Skeletal muscle cell (primary cell): ENCODE results near the gene RNF213.
"Not testable (repeated sequence)": the region's sequence is repeated elsewhere in the genome, so short reads cannot be mapped to it uniquely, and the experiment has no call there.

Source experiments
- DNase-seq: peaks from one replicate; pipeline ENCODE4 v3.0.0-alpha.2; 2010; ENCODE audit warnings: low read depth
- H3K4me3 ChIP-seq: 2 replicates; pipeline ENCODE4 v1.5.1; 2011; ENCODE audit warnings: low read depth, mild to moderate bottlenecking, control low read depth, low read length, moderate library complexity

RNF213 gene

GRCh38 chr17:80285237-80285920, 24.7 kb downstream of the RNF213 start:
- no peak for DNase-seq
- no peak overlapping the region for H3K4me3 ChIP-seq

- DNase-seq = no peak
- H3K4me3 ChIP-seq = no peak overlapping the region
These were observed 25.9 kb downstream of the RNF213 start for GRCh38 chr17:80286638-80286960.

- H3K4me3 ChIP-seq = no peak overlapping the region
- no peak for DNase-seq
These were observed 26.4 kb downstream of the RNF213 start for GRCh38 chr17:80287038-80287437.

- H3K4me3 ChIP-seq = no peak overlapping the region
- no peak for DNase-seq
These were observed 27.3 kb downstream of the RNF213 start for GRCh38 chr17:80287806-80288567.

- no peak for DNase-seq
- H3K4me3 ChIP-seq = no peak overlapping the region
These were observed 29.0 kb downstream of the RNF213 start for GRCh38 chr17:80289616-80290015.

GRCh38 chr17:80290156-80290555, 29.5 kb downstream of the RNF213 start:
- DNase-seq = no peak
- no peak overlapping the region for H3K4me3 ChIP-seq

GRCh38 chr17:80291260-80291659, 30.6 kb downstream of the RNF213 start:
- no peak overlapping the region for H3K4me3 ChIP-seq
- DNase-seq = no peak

GRCh38 chr17:80291691-80292487, 31.2 kb downstream of the RNF213 start:
- H3K4me3 ChIP-seq = no peak overlapping the region
- no peak for DNase-seq

- no peak overlapping the region for H3K4me3 ChIP-seq
- no peak for DNase-seq
These were observed 31.9 kb downstream of the RNF213 start for GRCh38 chr17:80292521-80292971.

- DNase-seq = no peak
- no peak overlapping the region for H3K4me3 ChIP-seq
These were observed 33.6 kb downstream of the RNF213 start for GRCh38 chr17:80294210-80294609.

- DNase-seq = no peak
- H3K4me3 ChIP-seq = no peak overlapping the region
These were observed 34.0 kb downstream of the RNF213 start for GRCh38 chr17:80294653-80295052.

GRCh38 chr17:80295146-80295545, 34.5 kb downstream of the RNF213 start:
- no peak overlapping the region for H3K4me3 ChIP-seq
- no peak for DNase-seq

GRCh38 chr17:80295559-80295958, 34.9 kb downstream of the RNF213 start:
- DNase-seq = no peak
- H3K4me3 ChIP-seq = no peak overlapping the region

GRCh38 chr17:80296221-80296620, 35.6 kb downstream of the RNF213 start:
- no peak overlapping the region for H3K4me3 ChIP-seq
- DNase-seq = no peak

- DNase-seq = no peak
- no peak overlapping the region for H3K4me3 ChIP-seq
These were observed 37.4 kb downstream of the RNF213 start for GRCh38 chr17:80297996-80298560.

- not testable (repeated sequence) for DNase-seq, H3K4me3 ChIP-seq
These were observed 38.9 kb downstream of the RNF213 start for GRCh38 chr17:80299350-80300100.

- not testable (repeated sequence) for H3K4me3 ChIP-seq, DNase-seq
These were observed 40.1 kb downstream of the RNF213 start for GRCh38 chr17:80300756-80301155.

GRCh38 chr17:80303824-80304223, 43.2 kb downstream of the RNF213 start:
- no peak for DNase-seq

GRCh38 chr17:80307994-80308691, 47.5 kb downstream of the RNF213 start:
- no peak for DNase-seq
- no peak overlapping the region for H3K4me3 ChIP-seq

More at GRCh38 chr17:80303824-80304223, 43.2 kb downstream of the RNF213 start:
- H3K4me3 ChIP-seq = no peak overlapping the region
